ENCODE measurements around the gene PHLPP1.

Gene PHLPP1

DNA sequence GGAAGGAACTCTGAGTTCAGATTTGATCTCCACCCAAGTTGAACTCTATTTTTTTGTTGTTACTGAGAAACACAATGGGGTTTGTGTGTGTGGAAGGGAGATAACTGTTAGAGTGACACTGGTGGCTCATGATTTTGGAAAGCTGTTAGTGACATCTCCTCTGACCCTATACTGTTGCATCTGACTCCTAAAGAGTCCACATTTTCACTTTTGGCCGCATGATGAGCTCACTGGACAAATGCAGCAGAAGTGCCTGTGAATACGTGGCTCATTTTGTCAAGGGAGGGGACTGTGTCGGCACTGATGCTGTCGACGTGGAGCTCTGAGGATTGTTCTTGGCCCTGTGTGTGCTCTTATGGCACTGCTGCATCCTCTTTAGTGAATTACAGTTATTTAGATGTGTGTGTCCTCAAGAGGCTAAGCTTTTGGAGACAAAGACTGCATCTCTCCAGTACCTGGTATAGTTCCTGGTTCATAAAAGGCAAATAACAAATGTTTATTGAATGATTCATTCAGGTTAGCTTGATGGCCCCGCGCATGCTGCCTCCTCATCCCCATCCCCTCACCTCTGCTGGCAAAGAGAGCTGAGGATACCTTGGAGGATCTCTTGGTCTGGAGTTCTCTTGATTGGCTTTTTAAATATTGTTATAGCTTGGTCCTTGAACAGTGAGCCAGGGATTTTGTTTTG is 135.4 kb downstream of the PHLPP1 start:
- DNase-seq (ENCODE audit: low read depth), result no peak

GRCh38 chr18:62852851-62853250 is 137.5 kb downstream of the PHLPP1 start:
- no peak for DNase-seq (ENCODE audit: low read depth)

DNA sequence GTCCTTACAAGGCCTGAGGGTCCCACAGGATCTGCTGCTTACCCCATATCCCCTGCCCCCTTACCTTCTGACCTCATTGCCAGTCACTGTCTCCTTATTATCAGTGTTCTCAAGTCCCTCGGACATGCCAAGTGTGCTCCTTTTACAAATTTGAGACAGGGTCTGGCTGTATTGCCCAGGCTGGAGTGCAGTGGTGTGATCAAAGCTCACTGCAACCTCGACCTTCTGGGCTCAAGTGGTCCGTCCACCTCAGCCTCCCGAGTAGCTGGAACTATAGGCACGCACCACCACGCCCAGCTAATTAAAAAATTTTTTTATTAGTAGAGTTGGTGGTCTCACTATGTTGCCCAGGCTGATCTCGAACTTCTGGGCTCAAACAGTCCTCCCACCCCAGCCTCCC is 141.0 kb downstream of the PHLPP1 start:
- no peak for DNase-seq (ENCODE audit: low read depth)

DNA sequence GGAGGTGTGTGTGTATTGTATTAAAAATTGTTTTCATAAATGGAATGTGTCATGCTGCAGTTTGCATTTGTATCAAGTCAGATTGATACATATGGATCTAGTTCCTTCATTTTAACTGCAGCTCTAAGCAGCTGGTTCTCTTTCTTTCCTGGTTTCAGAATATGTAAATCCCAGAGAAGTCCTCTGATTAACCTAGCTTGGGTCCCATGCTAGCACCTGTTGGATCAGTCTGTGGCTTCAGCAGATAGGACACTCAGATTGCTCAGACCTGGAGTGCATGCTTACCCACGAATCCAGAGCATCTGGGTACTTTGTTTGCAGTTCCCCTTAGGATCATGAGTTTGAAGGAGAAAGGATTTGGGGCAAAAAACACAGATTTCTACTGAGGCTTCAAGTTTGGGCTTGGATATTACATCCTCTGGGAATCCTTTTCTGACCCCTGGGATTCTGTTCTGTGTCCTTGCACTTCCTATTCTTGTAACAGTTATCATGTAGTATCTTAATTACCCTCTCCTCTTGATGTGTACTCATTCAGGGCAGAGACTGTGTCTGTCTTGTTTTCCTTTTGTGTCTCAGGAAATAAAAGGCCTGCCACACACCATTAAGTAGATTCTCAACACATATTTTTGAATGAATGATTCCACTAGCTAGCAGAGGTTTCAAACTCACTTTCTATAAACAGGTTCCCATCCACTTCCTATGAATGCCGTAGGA is 142.1 kb downstream of the PHLPP1 start:
- DNase-seq (ENCODE audit: low read depth), result no peak

GRCh38 chr18:62860062-62860461 is 144.7 kb downstream of the PHLPP1 start:
- DNase-seq (ENCODE audit: low read depth), result no peak

- no peak for DNase-seq (ENCODE audit: low read depth)
Observed at GRCh38 chr18:62862466-62862865, 147.1 kb downstream of the PHLPP1 start.

DNA sequence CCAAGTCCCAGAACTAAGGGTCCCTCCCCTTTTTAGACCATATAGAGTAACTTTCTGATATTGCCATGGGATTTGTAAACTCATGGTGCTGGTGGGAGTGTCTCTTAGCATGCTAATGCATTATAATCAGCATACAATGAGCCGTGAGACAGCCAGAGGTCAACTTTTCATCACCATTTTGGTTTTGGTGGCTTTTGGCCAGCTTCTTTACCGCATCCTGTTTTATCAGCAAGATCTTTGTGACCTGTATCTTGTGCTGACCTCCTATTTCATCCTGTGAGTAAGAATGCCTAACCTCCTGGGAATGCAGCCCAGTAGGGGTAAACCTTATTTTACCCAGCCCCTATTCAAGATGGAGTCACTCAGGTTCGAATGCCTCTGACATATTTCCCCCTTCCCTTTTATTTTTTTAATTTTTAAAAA is 148.2 kb downstream of the PHLPP1 start:
- peak; percentile 84 for DNase-seq (ENCODE audit: low read depth)

GRCh38 chr18:62865498-62865897 is 150.2 kb downstream of the PHLPP1 start:
- DNase-seq (ENCODE audit: low read depth), result no peak

DNA sequence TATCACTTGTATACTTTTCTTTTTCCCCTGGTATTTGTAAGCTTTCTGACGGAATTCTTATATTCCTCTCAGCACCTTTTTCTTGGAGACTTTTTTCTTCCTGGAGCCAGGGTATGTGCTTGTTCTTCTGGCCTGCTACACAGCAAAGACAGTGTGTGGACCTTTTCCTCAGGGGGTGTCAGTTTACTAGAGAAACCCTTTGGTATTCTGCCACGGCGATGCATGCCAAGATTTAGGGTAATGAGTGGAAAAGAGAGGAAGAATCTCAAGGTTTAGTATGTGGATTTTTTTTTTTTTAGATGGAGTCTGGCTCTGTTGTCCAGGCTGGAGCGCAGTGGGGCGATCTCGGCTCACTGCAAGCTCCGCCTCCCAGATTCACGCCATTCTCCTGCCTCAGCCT is 152.2 kb downstream of the PHLPP1 start:
- DNase-seq (ENCODE audit: low read depth), result no peak

DNA sequence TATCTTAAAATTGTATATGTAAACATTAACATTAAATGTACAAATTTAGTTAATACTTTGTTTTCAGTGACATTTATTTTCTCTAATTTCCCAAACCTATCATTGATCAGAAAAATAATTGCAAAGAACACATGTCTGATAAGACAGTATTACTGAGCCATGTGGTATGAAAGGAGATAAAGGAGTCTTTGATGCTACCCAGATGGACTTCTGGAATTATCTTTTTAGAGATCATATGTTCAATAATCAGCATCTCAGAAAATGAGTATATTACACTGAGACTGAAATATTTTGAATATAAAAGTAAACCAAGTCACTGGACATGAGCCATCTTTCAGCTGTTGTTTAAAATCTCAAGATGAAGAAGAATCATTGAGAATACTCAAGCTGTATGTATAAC is 153.3 kb downstream of the PHLPP1 start:
- no peak for DNase-seq (ENCODE audit: low read depth)

GRCh38 chr18:62870643-62871042 is 155.3 kb downstream of the PHLPP1 start:
- DNase-seq (ENCODE audit: low read depth), result no peak

DNA sequence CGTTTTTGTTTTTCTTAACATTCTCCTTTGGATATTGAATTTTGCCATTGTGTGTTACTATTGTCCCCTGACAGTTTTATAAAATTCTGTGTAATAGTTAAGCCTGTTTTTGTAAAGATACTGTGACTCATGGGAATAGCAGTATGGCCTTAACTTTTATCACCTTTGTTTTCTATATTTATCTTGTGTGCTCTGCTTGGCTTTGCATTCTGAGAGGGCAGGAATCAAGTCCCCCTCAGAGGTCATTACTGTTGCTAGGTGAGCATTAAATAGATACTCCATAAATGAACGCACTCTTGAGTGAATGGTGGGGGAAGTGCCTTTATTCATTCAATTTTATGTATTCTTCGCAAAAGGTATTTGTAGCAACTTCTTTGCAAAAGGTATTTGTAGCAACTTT is 160.0 kb downstream of the PHLPP1 start:
- DNase-seq (ENCODE audit: low read depth), result no peak

- no peak for DNase-seq (ENCODE audit: low read depth)
Observed at GRCh38 chr18:62876111-62876510, 160.8 kb downstream of the PHLPP1 start.

GRCh38 chr18:62876828-62877227 is 161.5 kb downstream of the PHLPP1 start:
- DNase-seq (ENCODE audit: low read depth), result no peak

DNA sequence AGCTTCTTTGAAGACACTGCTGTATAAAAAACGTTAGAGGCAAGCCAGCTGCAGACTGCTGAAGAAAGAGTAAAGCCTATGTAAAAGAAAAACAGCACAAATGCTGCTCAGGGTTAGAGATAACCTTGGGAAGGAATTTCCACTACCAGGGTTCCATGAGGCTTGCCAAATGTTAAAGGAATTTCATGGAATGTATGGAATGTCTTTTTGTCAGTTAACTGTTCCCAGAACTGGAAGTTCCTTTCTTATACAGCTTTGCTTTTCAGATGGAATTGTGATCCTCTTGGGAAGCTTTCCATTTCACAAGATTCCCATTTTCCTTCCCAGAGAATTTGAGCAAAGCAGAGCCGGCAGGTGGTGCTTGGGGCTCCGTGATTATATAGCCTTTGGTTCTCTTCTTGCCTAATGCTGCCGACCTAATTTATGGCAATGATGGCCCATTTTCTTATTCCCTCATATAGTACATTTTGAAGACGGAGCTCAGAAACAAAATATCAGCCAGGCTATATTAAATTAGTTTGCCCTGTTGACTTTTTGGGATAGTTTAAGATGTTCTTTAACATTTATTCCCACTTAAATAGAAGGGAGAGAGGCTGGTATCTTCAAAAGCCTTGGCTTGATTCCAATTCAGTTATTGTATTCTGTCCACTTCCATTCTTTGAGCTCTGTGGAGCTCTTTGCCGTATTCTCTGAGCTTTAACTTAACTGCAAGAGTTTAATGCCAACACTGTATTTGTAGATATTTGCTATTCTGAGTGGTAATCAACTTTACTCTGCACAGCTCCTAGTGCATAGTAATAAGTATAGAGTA is 162.3 kb downstream of the PHLPP1 start:
- no peak for DNase-seq (ENCODE audit: low read depth)

- no peak for DNase-seq (ENCODE audit: low read depth)
Observed at GRCh38 chr18:62878305-62878704, 163.0 kb downstream of the PHLPP1 start.

- DNase-seq (ENCODE audit: low read depth), result no peak
Observed at GRCh38 chr18:62880034-62880433, 164.7 kb downstream of the PHLPP1 start.

DNA sequence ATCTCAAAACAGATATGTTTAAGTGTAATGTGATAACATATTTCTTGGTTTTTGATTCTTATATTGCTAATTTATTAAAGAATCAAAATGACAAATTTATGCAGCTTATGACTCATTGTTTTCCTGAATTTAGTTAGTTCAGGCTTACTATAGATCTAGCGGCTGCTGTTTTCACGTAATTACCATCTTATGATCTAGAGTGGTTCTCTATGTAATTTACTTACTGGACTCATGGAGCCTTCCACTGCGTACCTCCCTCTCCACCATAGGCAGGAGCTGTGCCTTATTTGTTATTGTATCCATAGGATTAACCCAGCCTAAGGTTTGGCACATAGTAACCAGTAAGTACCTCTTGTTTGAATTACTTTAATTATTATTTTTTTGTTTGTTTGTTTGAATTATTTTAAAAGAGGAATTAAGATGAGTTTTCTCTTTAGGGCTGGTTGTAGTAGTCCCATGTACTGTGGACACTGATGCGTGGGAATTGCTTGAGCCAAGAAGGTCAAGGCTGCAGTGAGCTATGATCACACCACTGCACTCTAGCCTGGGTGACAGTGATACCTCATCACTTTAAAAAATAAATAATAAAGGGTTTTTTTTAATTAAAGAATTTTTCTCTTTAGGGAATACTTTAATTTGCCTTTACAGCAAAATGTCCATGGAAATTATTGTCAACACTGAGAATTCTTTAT is 165.5 kb downstream of the PHLPP1 start:
- no peak for DNase-seq (ENCODE audit: low read depth)

GRCh38 chr18:62881509-62882016 is 166.2 kb downstream of the PHLPP1 start:
- DNase-seq (ENCODE audit: low read depth), result peak; percentile 80

GRCh38 chr18:62883937-62884735 is 168.8 kb downstream of the PHLPP1 start:
- DNase-seq (ENCODE audit: low read depth), result no peak

- no peak for DNase-seq (ENCODE audit: low read depth)
Observed at GRCh38 chr18:62885804-62886203, 170.5 kb downstream of the PHLPP1 start.
